ENCODE measurements around the gene ZBTB38.

ZBTB38 gene

GRCh38 chr3:141384157-141384556 is 15.9 kb downstream of the ZBTB38 start:
- no peak overlapping the region for H3K27ac ChIP-seq (ENCODE audit: low read length)
- TF ChIP-seq EZH2 (IDR thresholded peaks at IDR 0.05; ENCODE audit: borderline replicate concordance, low read depth, low read length, severe bottlenecking), result no peak
- no peak for TF ChIP-seq CTCF (IDR thresholded peaks at IDR 0.05; ENCODE audit: borderline replicate concordance, extremely low read depth, low read length, poor library complexity, severe bottlenecking)
- no peak overlapping the region for H3K9ac ChIP-seq (ENCODE audit: low read depth, low read length)
- no peak for DNase-seq
- no peak overlapping the region for H3K4me3 ChIP-seq (ENCODE audit: low read depth in 1 of 2, low read length in 2 of 2)
- no peaks in the 10 kb centered on the region for H3K36me3 ChIP-seq (ENCODE audit: insufficient read depth, low read length)
- no peak for ATAC-seq (ENCODE audit: insufficient read depth, low read depth)
- H3K27me3 ChIP-seq (ENCODE audit: insufficient read depth, low read length, poor library complexity), result peaks cover 2% of the 10 kb centered on the region
- no peaks in the 10 kb centered on the region for H3K79me2 ChIP-seq (ENCODE audit: insufficient read depth, low read length)
- no peak overlapping the region for H2AFZ ChIP-seq (ENCODE audit: low read depth, low read length)
- H4K20me1 ChIP-seq (ENCODE audit: insufficient read depth, low read length), result no peaks in the 10 kb centered on the region
- H3K4me2 ChIP-seq (ENCODE audit: insufficient read depth, low read length), result no peak overlapping the region
- no peaks in the 10 kb centered on the region for H3K4me1 ChIP-seq (ENCODE audit: insufficient read depth, low read length)
- H3K9me3 ChIP-seq (ENCODE audit: insufficient read depth, low read length, severe bottlenecking), result no peaks in the 10 kb centered on the region

GRCh38 chr3:141384575-141384974 is 16.3 kb downstream of the ZBTB38 start:
- H3K4me3 ChIP-seq (ENCODE audit: low read depth in 1 of 2, low read length in 2 of 2), result no peak overlapping the region
- DNase-seq (no peak), ATAC-seq (ENCODE audit: insufficient read depth, low read depth) (no peak)
- H3K79me2 ChIP-seq (ENCODE audit: insufficient read depth, low read length), result no peaks in the 10 kb centered on the region
- no peak overlapping the region for H3K9ac ChIP-seq (ENCODE audit: low read depth, low read length)
- H3K27ac ChIP-seq (ENCODE audit: low read length), result no peak overlapping the region
- no peaks in the 10 kb centered on the region for H3K4me1 ChIP-seq (ENCODE audit: insufficient read depth, low read length)
- no peak overlapping the region for H3K4me2 ChIP-seq (ENCODE audit: insufficient read depth, low read length)
- peaks cover 2% of the 10 kb centered on the region for H3K27me3 ChIP-seq (ENCODE audit: insufficient read depth, low read length, poor library complexity)
- no peak for TF ChIP-seq CTCF (IDR thresholded peaks at IDR 0.05; ENCODE audit: borderline replicate concordance, extremely low read depth, low read length, poor library complexity, severe bottlenecking)
- TF ChIP-seq EZH2 (IDR thresholded peaks at IDR 0.05; ENCODE audit: borderline replicate concordance, low read depth, low read length, severe bottlenecking), result no peak
- H4K20me1 ChIP-seq (ENCODE audit: insufficient read depth, low read length), result no peaks in the 10 kb centered on the region
- no peaks in the 10 kb centered on the region for H3K36me3 ChIP-seq (ENCODE audit: insufficient read depth, low read length)
- no peaks in the 10 kb centered on the region for H3K9me3 ChIP-seq (ENCODE audit: insufficient read depth, low read length, severe bottlenecking)
- no peak overlapping the region for H2AFZ ChIP-seq (ENCODE audit: low read depth, low read length)

- ATAC-seq (ENCODE audit: insufficient read depth, low read depth) (no peak), DNase-seq (no peak)
- Histone ChIP-seq H3K36me3 (ENCODE audit: insufficient read depth, low read length) (no peaks in the 10 kb centered on the region), H3K9me3 (ENCODE audit: insufficient read depth, low read length, severe bottlenecking) (no peaks in the 10 kb centered on the region), H3K4me3 (ENCODE audit: low read depth in 1 of 2, low read length in 2 of 2) (no peak overlapping the region), H3K27ac (ENCODE audit: low read length) (no peak overlapping the region), H3K4me1 (ENCODE audit: insufficient read depth, low read length) (no peaks in the 10 kb centered on the region), H2AFZ (ENCODE audit: low read depth, low read length) (no peak overlapping the region), H3K4me2 (ENCODE audit: insufficient read depth, low read length) (no peak overlapping the region), H4K20me1 (ENCODE audit: insufficient read depth, low read length) (no peaks in the 10 kb centered on the region), H3K27me3 (ENCODE audit: insufficient read depth, low read length, poor library complexity) (peaks cover 2% of the 10 kb centered on the region), H3K9ac (ENCODE audit: low read depth, low read length) (no peak overlapping the region), H3K79me2 (ENCODE audit: insufficient read depth, low read length) (no peaks in the 10 kb centered on the region)
- no peak for TF ChIP-seq EZH2 (IDR thresholded peaks at IDR 0.05; ENCODE audit: borderline replicate concordance, low read depth, low read length, severe bottlenecking)
- TF ChIP-seq CTCF (IDR thresholded peaks at IDR 0.05; ENCODE audit: borderline replicate concordance, extremely low read depth, low read length, poor library complexity, severe bottlenecking), result no peak
Measured at GRCh38 chr3:141385406-141386125, 17.3 kb downstream of the ZBTB38 start.
